ENCODE measurements around the gene FNDC3B. TPM values are rescaled to one million over a fixed set of nuclear protein-coding genes. Genes with fewer than 3 reads are reported as not detected.

The FNDC3B gene
- total RNA-seq, 1 experiment from 2014 or later = 149 TPM

GRCh38 chr3:172342097-172342659 is 302.8 kb downstream of the FNDC3B start:
- Mint-ChIP-seq H3K4me3 (ENCODE audit: unreplicated experiment) (no peak overlapping the region), H3K27ac (ENCODE audit: low read depth, unreplicated experiment) (no peak overlapping the region), H3K27me3 (ENCODE audit: insufficient read depth, unreplicated experiment) (no peaks in the 10 kb centered on the region), H3K4me1 (ENCODE audit: insufficient read depth, unreplicated experiment) (no peaks in the 10 kb centered on the region), H3K36me3 (ENCODE audit: insufficient read depth, unreplicated experiment) (peaks cover 95% of the 10 kb centered on the region), H3K9me3 (ENCODE audit: unreplicated experiment) (no peaks in the 10 kb centered on the region)
- CTCF ChIA-PET = interaction anchor here (0.5 to 4.4 kb wide), 32 partner anchors 9 to 1428 kb away, joined by 3 to 51 read pairs (median 4); no protein-coding TSS in a partner anchor
- no peak for DNase-seq (ENCODE audit: unreplicated experiment)
- BruUV-seq (replicated peaks) = no TSS peak
- no peak for TF ChIP-seq CTCF (IDR thresholded peaks at IDR 0.05; ENCODE audit: unreplicated experiment)
- intact Hi-C loops (cut with micrococcal nuclease) = no loop called here
- POLR2A ChIA-PET = interaction anchor here (0.6 to 1.7 kb wide), 4 partner anchors 8 to 477 kb away, joined by 3 to 8 read pairs (median 3); no protein-coding TSS in a partner anchor

GRCh38 chr3:172343117-172343516 is 303.7 kb downstream of the FNDC3B start:
- BruUV-seq (replicated peaks) = no TSS peak
- Mint-ChIP-seq H3K36me3 (ENCODE audit: insufficient read depth, unreplicated experiment) (peaks cover 95% of the 10 kb centered on the region), H3K9me3 (ENCODE audit: unreplicated experiment) (no peaks in the 10 kb centered on the region), H3K27ac (ENCODE audit: low read depth, unreplicated experiment) (no peak overlapping the region), H3K4me1 (ENCODE audit: insufficient read depth, unreplicated experiment) (no peaks in the 10 kb centered on the region), H3K27me3 (ENCODE audit: insufficient read depth, unreplicated experiment) (no peaks in the 10 kb centered on the region), H3K4me3 (ENCODE audit: unreplicated experiment) (no peak overlapping the region)
- no peak for DNase-seq (ENCODE audit: unreplicated experiment)
- POLR2A ChIA-PET = no interaction called here
- CTCF ChIA-PET = interaction anchor here (0.7 to 4.4 kb wide), 6 partner anchors 11 to 1398 kb away, joined by 3 to 51 read pairs (median 4); no protein-coding TSS in a partner anchor
- no peak for TF ChIP-seq CTCF (IDR thresholded peaks at IDR 0.05; ENCODE audit: unreplicated experiment)
- intact Hi-C loops (cut with micrococcal nuclease) = no loop called here

- intact Hi-C loops (cut with micrococcal nuclease) = no loop called here
- Mint-ChIP-seq H3K36me3 (ENCODE audit: insufficient read depth, unreplicated experiment) (peaks cover 95% of the 10 kb centered on the region), H3K4me3 (ENCODE audit: unreplicated experiment) (no peak overlapping the region), H3K27ac (ENCODE audit: low read depth, unreplicated experiment) (no peak overlapping the region), H3K9me3 (ENCODE audit: unreplicated experiment) (no peaks in the 10 kb centered on the region), H3K4me1 (ENCODE audit: insufficient read depth, unreplicated experiment) (no peaks in the 10 kb centered on the region), H3K27me3 (ENCODE audit: insufficient read depth, unreplicated experiment) (no peaks in the 10 kb centered on the region)
- no peak for TF ChIP-seq CTCF (IDR thresholded peaks at IDR 0.05; ENCODE audit: unreplicated experiment)
- ChIA-PET POLR2A (no interaction called here), CTCF (interaction anchor here (1.6 to 4.4 kb wide), 3 partner anchors 12 to 134 kb away, joined by 3 to 51 read pairs (median 11); no protein-coding TSS in a partner anchor)
- no TSS peak for BruUV-seq (replicated peaks)
- no peak for DNase-seq (ENCODE audit: unreplicated experiment)
Observed at GRCh38 chr3:172343979-172344378, 304.6 kb downstream of the FNDC3B start.

- CTCF ChIA-PET = interaction anchor here (0.6 kb wide), 2 partner anchors 224 to 320 kb away, joined by 3 read pairs; no protein-coding TSS in a partner anchor
- DNase-seq (ENCODE audit: unreplicated experiment) = no peak
- no TSS peak for BruUV-seq (replicated peaks)
- H3K27ac Mint-ChIP-seq (ENCODE audit: low read depth, unreplicated experiment) = no peak overlapping the region
- H3K9me3 Mint-ChIP-seq (ENCODE audit: unreplicated experiment) = no peaks in the 10 kb centered on the region
- H3K36me3 Mint-ChIP-seq (ENCODE audit: insufficient read depth, unreplicated experiment) = peaks cover 94% of the 10 kb centered on the region
- intact Hi-C loops (cut with micrococcal nuclease) = no loop called here
- POLR2A ChIA-PET = no interaction called here
- no peak overlapping the region for H3K4me3 Mint-ChIP-seq (ENCODE audit: unreplicated experiment)
- no peaks in the 10 kb centered on the region for H3K4me1 Mint-ChIP-seq (ENCODE audit: insufficient read depth, unreplicated experiment)
- TF ChIP-seq CTCF (IDR thresholded peaks at IDR 0.05; ENCODE audit: unreplicated experiment) = no peak
- H3K27me3 Mint-ChIP-seq (ENCODE audit: insufficient read depth, unreplicated experiment) = no peaks in the 10 kb centered on the region
Observed at GRCh38 chr3:172346161-172346560, 306.8 kb downstream of the FNDC3B start.
